HEK293 (cell line): ENCODE data around the gene SCGB1A1.

ENCODE experiments used
- CTCF ChIP-seq: fragments of 450-650 bp; formaldehyde crosslinking; IDR thresholded peaks from 2 replicates; pipeline ENCODE4 v1.5.1; 2016; ENCODE audit warnings: missing biosample characterization, missing genetic modification characterization
- MEIS1 ChIP-seq: sonication (generic); formaldehyde crosslinking; IDR thresholded peaks from 2 replicates; pipeline ENCODE4 v1.8.1; 2022; ENCODE audit warnings: missing genetic modification reagents, mild to moderate bottlenecking, borderline replicate concordance
- PRDM2 ChIP-seq: fragments of 450-650 bp; formaldehyde crosslinking; IDR thresholded peaks from 2 replicates; pipeline ENCODE4 v1.5.1; 2016; ENCODE audit warnings: missing biosample characterization, missing genetic modification characterization, borderline replicate concordance
- RBAK ChIP-seq: fragments of 450-650 bp; formaldehyde crosslinking; IDR thresholded peaks from 2 replicates; pipeline ENCODE4 v1.5.1; 2016; ENCODE audit warnings: missing biosample characterization, missing genetic modification characterization
- ZNF558 ChIP-seq: fragments of 450-650 bp; formaldehyde crosslinking; IDR thresholded peaks from 2 replicates; pipeline ENCODE4 v1.5.1; 2016; ENCODE audit warnings: missing biosample characterization, missing genetic modification characterization

- TF ChIP-seq PRDM2 (tag by site-specific recombination) (no peak), MEIS1 (no peak), CTCF (no peak), ZNF558 (tag by site-specific recombination) (no peak), RBAK (tag by site-specific recombination) (no peak)
These were observed 37.8 kb downstream of the SCGB1A1 start for GRCh38 chr11:62456630-62457029.
